ENCODE results near the gene BICD2.

DNA sequence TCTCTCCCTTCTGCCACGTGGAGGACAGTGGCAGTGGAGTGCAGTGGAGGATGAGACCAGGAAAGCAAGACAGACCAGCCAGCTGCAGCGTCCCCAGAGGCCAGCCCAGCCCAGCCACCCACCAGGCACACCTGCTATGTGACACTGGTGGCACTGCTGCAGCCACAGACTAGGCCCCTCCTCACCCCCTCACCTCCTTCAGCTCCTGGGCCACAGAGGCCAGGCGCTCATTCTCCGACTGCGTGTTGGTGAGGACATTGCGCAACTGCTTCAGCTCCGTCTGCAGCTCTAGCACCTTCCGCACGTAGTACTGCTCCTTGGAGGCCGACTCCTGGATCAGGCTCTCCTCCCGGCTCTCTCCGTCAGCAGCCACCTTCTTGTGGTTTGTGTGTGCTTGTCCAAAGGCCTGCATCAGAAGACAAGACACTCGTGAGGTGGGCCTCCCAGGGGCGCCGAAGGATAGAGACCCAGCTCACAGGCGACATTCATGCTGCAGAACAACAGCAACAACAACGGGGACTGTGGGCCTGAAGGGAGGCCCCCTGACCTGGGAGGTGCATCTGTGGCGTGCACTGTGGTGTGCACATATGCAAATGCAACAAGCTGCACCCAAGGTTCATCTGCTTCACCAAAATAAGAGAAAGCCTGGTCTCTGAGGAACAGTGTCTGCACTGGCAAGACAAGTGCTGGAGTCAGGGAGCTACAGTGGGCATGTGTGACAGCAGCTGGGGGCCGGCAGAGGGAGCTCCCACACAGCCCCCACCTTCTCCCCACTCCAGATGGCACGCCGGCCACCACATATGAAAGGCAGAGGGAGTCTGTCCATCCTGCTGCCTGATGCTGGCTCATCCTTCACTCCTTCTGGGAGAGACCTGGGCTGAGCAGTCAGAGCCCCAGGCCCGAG, 35.5 kb downstream of the BICD2 start:
- TF ChIP-seq, protein P1, sequence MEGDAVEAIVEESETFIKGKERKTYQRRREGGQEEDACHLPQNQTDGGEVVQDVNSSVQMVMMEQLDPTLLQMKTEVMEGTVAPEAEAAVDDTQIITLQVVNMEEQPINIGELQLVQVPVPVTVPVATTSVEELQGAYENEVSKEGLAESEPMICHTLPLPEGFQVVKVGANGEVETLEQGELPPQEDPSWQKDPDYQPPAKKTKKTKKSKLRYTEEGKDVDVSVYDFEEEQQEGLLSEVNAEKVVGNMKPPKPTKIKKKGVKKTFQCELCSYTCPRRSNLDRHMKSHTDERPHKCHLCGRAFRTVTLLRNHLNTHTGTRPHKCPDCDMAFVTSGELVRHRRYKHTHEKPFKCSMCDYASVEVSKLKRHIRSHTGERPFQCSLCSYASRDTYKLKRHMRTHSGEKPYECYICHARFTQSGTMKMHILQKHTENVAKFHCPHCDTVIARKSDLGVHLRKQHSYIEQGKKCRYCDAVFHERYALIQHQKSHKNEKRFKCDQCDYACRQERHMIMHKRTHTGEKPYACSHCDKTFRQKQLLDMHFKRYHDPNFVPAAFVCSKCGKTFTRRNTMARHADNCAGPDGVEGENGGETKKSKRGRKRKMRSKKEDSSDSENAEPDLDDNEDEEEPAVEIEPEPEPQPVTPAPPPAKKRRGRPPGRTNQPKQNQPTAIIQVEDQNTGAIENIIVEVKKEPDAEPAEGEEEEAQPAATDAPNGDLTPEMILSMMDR (conservative IDR thresholded peaks at IDR 0.05), result no peak
- TF ChIP-seq ZFX (IDR thresholded peaks at IDR 0.05), result no peak

Measured in C4-2B (cell line).